Right lobe of liver (tissue), 4 donors: ENCODE data around the gene CNOT6.

ENCODE experiments used
- CTCF ChIP-seq, 4 donors: fragments of 200-600 bp in 3 of 4; fragments of 450-650 bp in 1 of 4; IDR thresholded peaks; one replicate each; pipeline versions ENCODE4 v1.5.1 to v1.8.0; 2016 to 2022; ENCODE audit warnings: antibody characterized with exemption in 4 of 4, mild to moderate bottlenecking in 2 of 4
- POLR2A ChIP-seq: fragments of 450-650 bp; IDR thresholded peaks from one replicate; pipeline ENCODE4 v1.6.1; 2017; ENCODE audit warnings: antibody characterized with exemption, mild to moderate bottlenecking
- donor health status: DM: no; HTN: no; CAD: no.
- donor health status: DM: no; HTN: no; CAD: no.
- donor health status: DM: no; HTN: yes; CAD: no.

GRCh38 chr5:180626661-180627385, 132.6 kb downstream of the CNOT6 start:
- no peak for TF ChIP-seq CTCF (IDR thresholded peaks at IDR 0.05)
- TF ChIP-seq POLR2A = no peak
